Sigmoid colon (tissue), 4 donors: ENCODE measurements around the gene ERN2.

ENCODE experiments used
- CTCF ChIP-seq, 4 experiments: fragments of 450-650 bp in 3 of 4; fragments of 200-600 bp in 1 of 4; IDR thresholded peaks; one replicate each; pipeline ENCODE4 v1.5.1; 2016 to 2019; ENCODE audit warnings: antibody characterized with exemption in 4 of 4, mild to moderate bottlenecking in 3 of 4, moderate library complexity in 2 of 4
- POLR2AphosphoS5 ChIP-seq, 4 donors: sonication (generic); formaldehyde crosslinking; IDR thresholded peaks; one replicate each; pipeline ENCODE4 v1.6.1; 2017; ENCODE audit warnings: antibody characterized with exemption in 4 of 4

- TF ChIP-seq POLR2AphosphoS5 (IDR thresholded peaks at IDR 0.05) (no peak), CTCF (IDR thresholded peaks at IDR 0.05) (no peak)
These were observed 7.5 kb downstream of the ERN2 start for GRCh38 chr16:23705517-23705902.
